ENCODE measurements around the gene SUN1.

Gene SUN1

DNA sequence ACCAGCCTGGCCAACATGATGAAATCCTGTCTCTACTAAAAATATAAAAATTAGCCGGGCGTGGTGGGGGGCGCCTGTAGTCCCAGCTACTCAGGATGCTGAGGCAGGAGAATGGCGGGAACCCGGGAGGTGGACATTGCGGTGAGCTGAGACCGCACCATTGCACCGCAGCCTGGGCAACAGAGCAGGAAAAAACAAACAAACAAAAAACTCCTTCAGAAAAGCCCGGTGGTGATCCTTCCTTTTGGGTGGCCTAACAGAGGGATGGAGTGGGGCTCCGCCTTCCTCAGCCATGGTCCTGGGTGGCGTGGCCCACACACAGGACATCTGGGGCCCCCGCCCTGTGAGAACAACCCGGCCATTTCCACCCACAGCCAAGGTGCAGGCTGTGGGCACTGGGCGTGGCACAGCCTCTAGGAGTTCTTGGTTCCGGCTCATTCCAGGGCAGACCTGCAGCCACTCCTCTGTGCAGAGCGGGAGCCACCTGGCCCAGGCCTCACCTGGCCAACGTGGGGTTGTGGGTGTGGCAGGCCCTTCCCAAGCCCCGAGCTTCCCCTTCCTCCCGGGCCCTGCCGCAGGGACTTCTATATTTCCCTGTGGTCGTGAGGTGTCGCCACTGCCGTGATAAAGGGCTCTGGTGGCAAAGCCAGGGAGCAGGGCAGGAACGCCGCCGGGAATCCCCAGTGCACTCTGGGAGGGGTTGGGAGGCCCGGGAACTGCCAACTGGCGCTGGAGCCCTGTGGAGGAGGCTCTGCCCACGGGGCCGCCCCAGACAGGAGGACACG, 81.7 kb downstream of the SUN1 start:
- H3K4me3 ChIP-seq (ENCODE audit: low read depth, low read length), result no peak overlapping the region
- TF ChIP-seq, protein P1, sequence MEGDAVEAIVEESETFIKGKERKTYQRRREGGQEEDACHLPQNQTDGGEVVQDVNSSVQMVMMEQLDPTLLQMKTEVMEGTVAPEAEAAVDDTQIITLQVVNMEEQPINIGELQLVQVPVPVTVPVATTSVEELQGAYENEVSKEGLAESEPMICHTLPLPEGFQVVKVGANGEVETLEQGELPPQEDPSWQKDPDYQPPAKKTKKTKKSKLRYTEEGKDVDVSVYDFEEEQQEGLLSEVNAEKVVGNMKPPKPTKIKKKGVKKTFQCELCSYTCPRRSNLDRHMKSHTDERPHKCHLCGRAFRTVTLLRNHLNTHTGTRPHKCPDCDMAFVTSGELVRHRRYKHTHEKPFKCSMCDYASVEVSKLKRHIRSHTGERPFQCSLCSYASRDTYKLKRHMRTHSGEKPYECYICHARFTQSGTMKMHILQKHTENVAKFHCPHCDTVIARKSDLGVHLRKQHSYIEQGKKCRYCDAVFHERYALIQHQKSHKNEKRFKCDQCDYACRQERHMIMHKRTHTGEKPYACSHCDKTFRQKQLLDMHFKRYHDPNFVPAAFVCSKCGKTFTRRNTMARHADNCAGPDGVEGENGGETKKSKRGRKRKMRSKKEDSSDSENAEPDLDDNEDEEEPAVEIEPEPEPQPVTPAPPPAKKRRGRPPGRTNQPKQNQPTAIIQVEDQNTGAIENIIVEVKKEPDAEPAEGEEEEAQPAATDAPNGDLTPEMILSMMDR (IDR thresholded peaks at IDR 0.05; ENCODE audit: insufficient read depth, low read length, missing control alignments), result no peak
- DNase-seq (ENCODE audit: low read depth, low spot score), result no peak
- ChIA-PET POLR2A (no interaction called here), CTCF (no interaction called here)

DNA sequence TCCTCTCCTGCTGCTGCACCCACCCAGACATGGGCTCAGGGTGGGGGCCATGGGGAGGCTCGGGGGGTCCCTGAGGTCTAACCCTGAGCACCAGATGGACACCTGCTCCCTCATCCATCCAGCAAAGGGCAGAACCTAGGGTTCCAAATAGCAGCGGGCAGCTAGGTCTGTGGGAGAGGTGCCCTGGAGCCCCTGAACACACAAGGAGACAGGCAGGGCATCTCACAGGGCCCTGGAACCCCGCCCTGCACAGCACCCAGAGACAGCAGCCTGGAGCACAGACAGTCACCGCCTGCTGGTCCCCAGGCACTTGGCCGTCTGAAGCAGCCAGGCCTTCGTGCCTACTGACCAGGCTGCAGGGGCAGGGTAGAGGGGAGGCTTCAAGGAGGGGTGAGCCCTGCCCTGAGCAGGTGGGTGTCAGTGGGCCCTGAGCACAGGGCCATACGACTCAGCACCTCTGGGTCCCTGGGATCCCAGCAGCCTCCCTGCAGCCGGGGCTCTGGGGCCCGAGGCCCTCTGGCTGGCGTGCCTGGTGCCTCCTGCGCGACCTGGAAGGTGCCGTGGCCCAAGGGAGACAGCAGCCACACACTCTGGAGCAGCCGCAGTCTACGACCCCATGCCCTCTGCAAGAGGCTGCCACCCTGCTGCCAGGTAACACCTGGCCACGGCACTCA, 82.4 kb downstream of the SUN1 start:
- POLR2A ChIA-PET, result no interaction called here
- DNase-seq (ENCODE audit: low read depth, low spot score), result no peak
- CTCF ChIA-PET, result no interaction called here
- TF ChIP-seq, protein P1 (IDR thresholded peaks at IDR 0.05; ENCODE audit: insufficient read depth, low read length, missing control alignments), result no peak
- no peak overlapping the region for H3K4me3 ChIP-seq (ENCODE audit: low read depth, low read length)

DNA sequence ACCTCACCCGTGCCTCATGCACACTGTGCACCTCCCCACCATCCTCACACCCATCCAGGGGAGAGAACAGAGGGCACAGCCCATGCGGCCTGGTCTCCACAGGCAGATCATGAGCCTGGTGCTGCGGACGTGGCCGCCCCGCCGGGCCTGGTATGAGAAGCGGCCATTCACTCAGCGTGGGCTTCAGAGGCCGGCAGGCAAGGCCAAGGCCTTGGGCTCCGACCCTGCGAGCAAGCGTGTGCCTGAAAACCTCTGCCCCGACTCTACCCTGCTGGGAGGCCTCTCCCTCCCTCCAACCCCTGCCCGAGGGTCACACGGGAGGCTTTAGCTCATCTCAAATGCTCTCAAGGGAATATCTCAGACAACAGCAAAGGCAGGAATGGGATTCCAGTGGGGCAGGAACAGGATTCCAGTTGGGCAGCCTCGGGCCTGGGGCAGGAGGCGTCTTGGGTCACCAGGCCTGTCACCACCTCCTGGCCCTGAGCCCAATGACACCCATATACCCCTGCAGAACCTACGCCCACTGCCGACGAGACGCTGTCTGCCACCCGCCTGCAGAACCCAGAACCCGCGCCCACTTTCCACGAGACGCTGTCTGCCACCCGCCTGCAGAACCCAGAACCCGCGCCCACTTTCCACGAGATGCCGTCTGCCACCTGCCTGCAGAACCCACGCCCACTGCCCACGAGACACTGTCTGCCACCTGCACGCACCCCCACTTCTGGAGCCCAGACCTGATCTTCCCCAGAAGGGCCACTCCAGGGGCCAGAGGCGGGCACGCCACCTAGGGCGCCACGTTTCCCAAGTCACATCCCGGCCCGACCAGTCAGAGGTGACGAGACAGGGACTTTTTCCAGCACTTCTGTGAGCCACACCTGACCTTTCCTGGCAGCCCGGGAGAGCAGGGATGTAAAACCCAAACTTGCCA, 83.3 kb downstream of the SUN1 start:
- no peak for DNase-seq (ENCODE audit: low read depth, low spot score)
- TF ChIP-seq, protein P1 (IDR thresholded peaks at IDR 0.05; ENCODE audit: insufficient read depth, low read length, missing control alignments), result no peak
- H3K4me3 ChIP-seq (ENCODE audit: low read depth, low read length), result no peak overlapping the region
- POLR2A ChIA-PET, result no interaction called here
- CTCF ChIA-PET, result no interaction called here

DNA sequence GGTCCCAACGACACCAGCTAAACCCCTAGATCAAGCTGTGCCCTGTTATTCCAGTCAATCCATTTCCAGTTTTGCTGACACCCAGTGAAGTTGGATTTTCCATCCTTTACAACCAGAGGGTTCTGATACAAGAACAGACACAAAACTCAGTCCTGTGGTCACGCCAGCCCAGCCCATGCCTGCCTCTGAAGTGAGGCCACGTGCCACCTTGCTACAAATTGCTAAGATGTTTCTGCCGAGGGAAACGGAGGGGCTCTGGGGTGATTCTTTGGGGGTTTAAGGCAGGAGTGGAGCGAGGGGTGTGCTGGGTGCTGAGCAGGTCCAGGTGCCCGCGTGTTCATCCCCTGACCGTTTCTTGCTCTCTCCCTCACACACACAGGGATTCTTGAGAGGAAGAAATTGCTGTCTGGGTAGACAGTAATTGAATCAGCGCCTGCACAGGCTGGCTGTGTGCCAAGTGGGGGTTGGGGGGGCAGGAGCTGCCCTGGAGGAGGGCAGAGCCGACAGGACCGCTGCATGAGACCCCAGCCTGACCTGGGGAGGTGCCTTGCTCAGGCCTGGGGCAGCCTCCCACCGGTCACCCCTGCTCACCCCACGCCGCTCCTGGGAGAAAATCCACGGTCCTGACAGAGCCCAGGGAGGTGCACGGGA, 84.1 kb downstream of the SUN1 start:
- POLR2A ChIA-PET, result no interaction called here
- no peak overlapping the region for H3K4me3 ChIP-seq (ENCODE audit: low read depth, low read length)
- CTCF ChIA-PET, result no interaction called here
- DNase-seq (ENCODE audit: low read depth, low spot score), result no peak
- TF ChIP-seq, protein P1 (IDR thresholded peaks at IDR 0.05; ENCODE audit: insufficient read depth, low read length, missing control alignments), result no peak

DNA sequence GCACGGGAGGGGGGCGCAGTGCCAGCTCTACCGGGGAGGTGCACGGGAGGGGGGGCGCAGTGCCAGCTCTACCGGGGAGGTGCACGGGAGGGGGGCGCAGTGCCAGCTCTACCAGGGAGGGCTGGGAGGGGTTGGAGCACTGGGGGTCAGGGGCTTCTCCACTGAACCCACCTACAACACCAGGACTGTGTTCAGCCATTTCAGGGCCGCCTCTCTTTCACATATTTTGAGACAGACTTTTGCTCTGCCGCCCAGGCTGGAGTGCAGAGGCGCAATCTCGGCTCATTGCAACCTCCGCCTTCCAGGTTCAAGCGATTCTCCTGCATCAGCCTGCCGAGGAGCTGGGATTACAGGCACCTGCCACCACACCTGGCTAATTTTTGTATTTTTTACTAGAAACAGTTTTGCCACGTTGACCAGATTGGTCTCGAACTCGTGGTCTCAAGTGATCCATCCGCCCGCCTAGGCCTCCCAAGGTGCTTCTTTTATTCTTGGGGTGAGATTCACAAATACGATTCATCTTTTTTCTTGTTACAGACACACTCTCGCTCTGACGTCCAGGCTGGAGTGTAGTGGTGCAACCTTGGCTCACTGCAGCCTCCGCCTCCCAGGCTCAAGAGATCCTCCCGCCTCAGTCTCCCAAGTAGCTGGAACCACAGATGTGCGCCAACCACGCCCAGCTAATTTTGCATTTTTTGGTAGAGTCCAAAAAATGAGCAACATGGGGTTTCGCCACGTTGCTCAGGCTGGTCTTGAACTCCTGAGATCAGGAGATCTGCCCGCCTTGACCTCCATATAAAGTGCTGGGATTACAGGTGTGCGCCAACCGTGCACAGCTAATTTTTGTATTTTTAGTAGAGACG, 85.2 kb downstream of the SUN1 start:
- TF ChIP-seq, protein P1 (IDR thresholded peaks at IDR 0.05; ENCODE audit: insufficient read depth, low read length, missing control alignments), result no peak
- ChIA-PET POLR2A (no interaction called here), CTCF (interaction anchor here (1.2 kb wide), 1 partner anchor 10 kb away, joined by 4 read pairs; no protein-coding TSS in a partner anchor)
- no peak overlapping the region for H3K4me3 ChIP-seq (ENCODE audit: low read depth, low read length)
- DNase-seq (ENCODE audit: low read depth, low spot score), result no peak

Measured in AG04449 (cell line).